Suprapubic skin (tissue), 4 donors: ENCODE data around the gene ZSCAN10.

Experiments used
- CTCF ChIP-seq, 2 donors: fragments of 200-600 bp in 1 of 2; fragments of 450-650 bp in 1 of 2; sonication (generic) in 1 of 2; IDR thresholded peaks; one replicate each; pipeline ENCODE4 v1.5.1; 2016 to 2019; ENCODE audit warnings: antibody characterized with exemption in 2 of 2, mild to moderate bottlenecking in 1 of 2, moderate library complexity in 1 of 2
- EP300 ChIP-seq: sonication (generic); formaldehyde crosslinking; IDR thresholded peaks from one replicate; pipeline ENCODE4 v1.6.1; 2017; ENCODE audit warnings: antibody characterized with exemption
- POLR2A ChIP-seq, 2 donors: fragments of 450-650 bp; IDR thresholded peaks; one replicate each; pipeline ENCODE4 v1.6.1; 2017; ENCODE audit warnings: antibody characterized with exemption in 2 of 2, mild to moderate bottlenecking in 2 of 2, moderate library complexity in 2 of 2
- POLR2AphosphoS5 ChIP-seq, 3 donors: sonication (generic); formaldehyde crosslinking; IDR thresholded peaks; one replicate each; pipeline ENCODE4 v1.6.1; 2017; ENCODE audit warnings: antibody characterized with exemption in 3 of 3

GRCh38 chr16:3050487-3050886 is 48.6 kb downstream of the ZSCAN10 start:
- TF ChIP-seq CTCF (IDR thresholded peaks at IDR 0.05) (no peak), POLR2A (IDR thresholded peaks at IDR 0.05) (no peak), POLR2AphosphoS5 (IDR thresholded peaks at IDR 0.05) (no peak), EP300 (no peak)
